GM23338 (cell line): Measurements from ENCODE around the gene GDA.

Source experiments
- CTCF ChIP-seq, 2 experiments: fragments of 200-600 bp in 1 of 2; sonication (generic) in 1 of 2; conservative IDR thresholded peaks; 2 replicates each; pipeline versions ENCODE4 v1.5.1 to v1.6.1; 2016 to 2017; ENCODE audit warnings: antibody characterized with exemption in 2 of 2, low read depth in 2 of 2, mild to moderate bottlenecking in 2 of 2, moderate library complexity in 1 of 2
- EZH2 ChIP-seq: fragments of 200-600 bp; sonication (generic); IDR thresholded peaks from one replicate; pipeline ENCODE4 v1.8.0; 2017; ENCODE audit warnings: antibody characterized with exemption, mild to moderate bottlenecking, low read depth; ENCODE audit not compliant: unreplicated experiment
- EZH2phosphoT487 ChIP-seq: fragments of 200-600 bp; sonication (generic); IDR thresholded peaks from one replicate; pipeline ENCODE4 v1.8.1; 2018; ENCODE audit warnings: antibody characterized with exemption; ENCODE audit not compliant: unreplicated experiment
- POLR2AphosphoS5 ChIP-seq: IDR thresholded peaks from 2 replicates; pipeline ENCODE4 v1.6.1; 2016; ENCODE audit warnings: antibody characterized with exemption, low read depth
- TF ChIP-seq, protein P1 (sequence below): IDR thresholded peaks from one replicate; pipeline ENCODE4 v1.6.1; 2018; ENCODE audit warnings: antibody characterized with exemption; ENCODE audit not compliant: unreplicated experiment

DNA sequence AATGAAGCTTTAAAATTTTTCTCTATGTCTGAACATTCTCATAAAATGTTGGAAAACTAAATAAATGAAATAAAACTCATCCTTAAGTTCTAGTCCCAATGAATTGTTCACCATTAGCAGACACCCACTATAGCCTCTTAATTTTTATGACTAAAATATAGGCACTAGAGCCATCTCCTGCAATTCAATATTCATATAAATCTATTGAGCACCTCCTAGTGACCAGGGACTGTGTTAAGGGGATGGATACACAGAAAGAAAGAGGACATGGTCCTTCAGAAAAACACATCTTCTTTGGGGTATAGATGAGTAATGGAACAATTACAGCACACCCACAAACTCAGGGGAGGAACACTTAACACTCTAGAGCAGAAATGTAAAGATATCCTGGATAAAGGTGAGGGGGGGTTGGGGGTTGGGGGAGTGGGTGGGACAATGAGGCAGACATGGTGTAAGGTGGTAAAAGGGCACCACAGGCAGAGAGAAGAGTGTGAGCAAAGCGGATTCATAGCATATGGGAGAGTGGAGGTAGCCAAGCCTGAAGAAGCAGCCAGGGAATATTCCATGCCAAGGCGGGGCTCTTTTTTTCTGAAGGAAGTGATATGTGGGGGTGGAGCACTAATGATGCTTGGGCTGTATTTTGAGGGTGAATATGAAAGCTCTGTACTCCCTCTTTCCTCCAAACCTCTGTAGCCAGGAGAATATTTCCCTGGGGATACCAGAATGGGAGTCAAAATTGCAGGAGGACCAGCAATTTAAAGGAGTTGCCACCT, 3.3 kb upstream of the GDA start:
- TF ChIP-seq CTCF (conservative IDR thresholded peaks at IDR 0.05; ENCODE audit: low read depth in 2 of 2) (no peak), POLR2AphosphoS5 (no peak), EZH2phosphoT487 (no peak), EZH2 (no peak)
- TF ChIP-seq, protein P1, sequence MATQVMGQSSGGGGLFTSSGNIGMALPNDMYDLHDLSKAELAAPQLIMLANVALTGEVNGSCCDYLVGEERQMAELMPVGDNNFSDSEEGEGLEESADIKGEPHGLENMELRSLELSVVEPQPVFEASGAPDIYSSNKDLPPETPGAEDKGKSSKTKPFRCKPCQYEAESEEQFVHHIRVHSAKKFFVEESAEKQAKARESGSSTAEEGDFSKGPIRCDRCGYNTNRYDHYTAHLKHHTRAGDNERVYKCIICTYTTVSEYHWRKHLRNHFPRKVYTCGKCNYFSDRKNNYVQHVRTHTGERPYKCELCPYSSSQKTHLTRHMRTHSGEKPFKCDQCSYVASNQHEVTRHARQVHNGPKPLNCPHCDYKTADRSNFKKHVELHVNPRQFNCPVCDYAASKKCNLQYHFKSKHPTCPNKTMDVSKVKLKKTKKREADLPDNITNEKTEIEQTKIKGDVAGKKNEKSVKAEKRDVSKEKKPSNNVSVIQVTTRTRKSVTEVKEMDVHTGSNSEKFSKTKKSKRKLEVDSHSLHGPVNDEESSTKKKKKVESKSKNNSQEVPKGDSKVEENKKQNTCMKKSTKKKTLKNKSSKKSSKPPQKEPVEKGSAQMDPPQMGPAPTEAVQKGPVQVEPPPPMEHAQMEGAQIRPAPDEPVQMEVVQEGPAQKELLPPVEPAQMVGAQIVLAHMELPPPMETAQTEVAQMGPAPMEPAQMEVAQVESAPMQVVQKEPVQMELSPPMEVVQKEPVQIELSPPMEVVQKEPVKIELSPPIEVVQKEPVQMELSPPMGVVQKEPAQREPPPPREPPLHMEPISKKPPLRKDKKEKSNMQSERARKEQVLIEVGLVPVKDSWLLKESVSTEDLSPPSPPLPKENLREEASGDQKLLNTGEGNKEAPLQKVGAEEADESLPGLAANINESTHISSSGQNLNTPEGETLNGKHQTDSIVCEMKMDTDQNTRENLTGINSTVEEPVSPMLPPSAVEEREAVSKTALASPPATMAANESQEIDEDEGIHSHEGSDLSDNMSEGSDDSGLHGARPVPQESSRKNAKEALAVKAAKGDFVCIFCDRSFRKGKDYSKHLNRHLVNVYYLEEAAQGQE: no peak
